ENCODE results near the gene NUDT13.
"Not testable (repeated sequence)": the region's sequence is repeated elsewhere in the genome, so short reads cannot be mapped to it uniquely, and the experiment has no call there.

Gene NUDT13

DNA sequence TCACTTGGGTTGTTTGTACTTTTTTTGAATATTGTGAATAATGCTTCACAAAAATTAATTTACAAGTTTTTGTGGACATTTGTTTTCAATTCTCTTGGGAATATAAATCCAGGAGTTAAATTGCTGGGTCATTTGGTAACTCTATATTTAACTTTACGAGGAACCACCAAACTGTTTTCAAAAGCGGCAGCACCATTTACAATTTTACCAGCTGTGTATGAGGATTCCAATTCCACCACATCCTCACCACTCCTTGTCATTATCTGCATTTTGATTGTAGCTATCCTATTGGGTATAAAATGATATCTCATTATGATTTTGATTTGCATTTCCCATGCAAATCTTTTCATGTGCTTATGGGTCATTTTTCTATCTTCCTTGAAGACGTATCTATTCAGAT is 4.0 kb upstream of the NUDT13 start:
- DNase-seq = no peak

DNA sequence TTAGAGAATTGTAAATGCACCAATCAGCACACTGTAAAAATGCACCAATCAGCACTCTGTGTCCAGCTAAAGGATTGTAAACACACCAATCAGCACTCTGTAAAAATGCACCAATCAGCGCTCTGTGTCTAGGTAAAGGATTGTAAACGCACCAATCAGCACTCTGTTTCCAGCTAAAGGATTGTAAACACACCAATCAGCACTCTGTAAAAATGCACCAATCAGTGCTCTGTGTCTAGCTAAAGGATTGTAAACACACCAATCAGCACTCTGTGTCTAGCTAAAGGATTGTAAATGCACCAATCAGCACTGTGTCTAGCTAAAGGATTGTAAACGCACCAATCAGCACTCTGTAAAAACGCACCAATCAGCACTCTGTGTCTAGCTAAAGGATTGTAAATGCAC is 1.0 kb upstream of the NUDT13 start:
- not testable (repeated sequence) for DNase-seq

- not testable (repeated sequence) for DNase-seq
Observed at GRCh38 chr10:73112032-73112431, 1.8 kb downstream of the NUDT13 start.

DNA sequence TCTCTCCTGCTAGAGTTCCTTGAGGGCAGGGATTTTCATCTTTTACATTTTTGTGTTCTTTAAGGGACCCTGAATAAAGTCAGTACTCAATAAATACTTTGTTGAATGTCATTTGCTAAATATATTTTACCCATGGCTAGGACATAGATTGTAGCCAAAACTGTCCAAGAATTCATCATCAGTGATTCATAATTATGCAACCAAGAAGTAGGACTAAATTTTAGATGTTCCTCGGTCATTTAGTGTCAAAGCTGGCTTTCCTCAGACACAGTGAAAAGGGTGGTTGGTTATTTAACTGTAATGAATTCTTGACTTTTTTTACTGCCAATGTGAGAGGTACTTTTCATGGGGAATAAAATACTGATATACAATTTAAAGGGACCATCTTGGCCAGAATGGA is 3.3 kb downstream of the NUDT13 start:
- DNase-seq = no peak

- no peak for DNase-seq
Observed at GRCh38 chr10:73116017-73116416, 5.8 kb downstream of the NUDT13 start.

GRCh38 chr10:73117976-73118743 is 7.9 kb downstream of the NUDT13 start:
- no peak for DNase-seq

DNA sequence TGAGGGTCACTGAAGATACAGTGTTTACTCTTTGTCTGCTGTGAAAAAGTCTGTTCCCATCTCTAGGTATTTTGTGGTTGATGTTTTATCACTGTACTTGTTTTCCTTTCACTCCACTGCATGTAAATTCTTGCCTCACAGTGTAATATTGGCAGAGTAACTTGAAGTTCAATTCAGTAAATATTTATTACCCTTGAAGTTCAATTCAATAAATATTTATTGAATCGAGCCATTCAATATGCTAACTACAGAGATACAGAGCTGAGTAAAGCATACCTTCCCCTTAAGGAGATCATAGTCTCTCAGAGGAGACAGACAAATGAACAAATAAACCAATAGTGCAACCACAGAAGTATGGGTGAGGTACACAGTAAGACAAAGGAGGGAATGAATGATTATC is 9.2 kb downstream of the NUDT13 start:
- no peak for DNase-seq

- DNase-seq = no peak
Observed at GRCh38 chr10:73119952-73120351, 9.7 kb downstream of the NUDT13 start.

DNA sequence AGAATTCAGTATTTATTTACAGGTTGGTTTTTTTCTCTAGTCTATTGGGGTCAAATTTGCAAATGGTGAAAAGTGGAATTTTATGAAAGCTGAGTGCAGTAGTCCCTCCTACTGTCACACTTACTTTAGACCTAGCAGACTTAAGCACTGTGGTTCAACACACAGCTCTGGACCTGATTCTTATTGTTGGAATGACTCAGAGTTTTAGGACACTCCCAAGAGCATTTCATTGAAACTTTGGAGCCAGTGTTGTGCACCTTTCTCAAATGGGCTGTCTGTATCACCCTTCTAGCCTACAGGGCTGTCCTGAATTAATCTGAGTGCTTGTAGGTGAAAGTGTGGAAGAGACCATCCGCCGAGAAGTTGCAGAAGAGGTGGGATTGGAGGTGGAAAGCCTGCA is 16.1 kb downstream of the NUDT13 start:
- DNase-seq = no peak

- no peak for DNase-seq
Observed at GRCh38 chr10:73131301-73131700, 21.0 kb downstream of the NUDT13 start.

GRCh38 chr10:73131913-73132686 is 21.8 kb downstream of the NUDT13 start:
- no peak for DNase-seq

GRCh38 chr10:73134727-73135126 is 24.5 kb downstream of the NUDT13 start:
- no peak for DNase-seq

GRCh38 chr10:73136627-73137026 is 26.4 kb downstream of the NUDT13 start:
- no peak for DNase-seq

- no peak for DNase-seq
Observed at GRCh38 chr10:73139251-73139650, 29.0 kb downstream of the NUDT13 start.

- no peak for DNase-seq
Observed at GRCh38 chr10:73141603-73142002, 31.3 kb downstream of the NUDT13 start.

- DNase-seq = not testable (repeated sequence)
Observed at GRCh38 chr10:73150633-73151413, 40.6 kb downstream of the NUDT13 start.

DNA sequence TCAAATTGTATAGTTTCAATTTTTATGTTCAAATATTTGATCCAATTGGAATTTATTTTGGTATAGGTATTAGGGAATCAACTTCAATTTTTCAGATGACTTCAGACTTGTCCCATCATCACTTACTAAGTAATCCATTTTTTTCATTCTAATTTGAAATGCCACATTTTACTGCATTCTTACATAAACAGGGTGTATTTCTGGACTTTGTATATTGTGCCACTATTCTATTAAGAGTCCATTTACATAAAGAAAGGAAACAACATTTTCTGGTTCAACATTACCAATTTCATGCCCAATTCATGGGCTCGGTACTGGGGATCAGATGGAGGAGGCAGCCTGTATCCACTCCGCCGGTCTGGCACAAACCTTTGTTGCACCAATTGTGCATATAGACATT is 41.8 kb downstream of the NUDT13 start:
- DNase-seq = no peak

DNA sequence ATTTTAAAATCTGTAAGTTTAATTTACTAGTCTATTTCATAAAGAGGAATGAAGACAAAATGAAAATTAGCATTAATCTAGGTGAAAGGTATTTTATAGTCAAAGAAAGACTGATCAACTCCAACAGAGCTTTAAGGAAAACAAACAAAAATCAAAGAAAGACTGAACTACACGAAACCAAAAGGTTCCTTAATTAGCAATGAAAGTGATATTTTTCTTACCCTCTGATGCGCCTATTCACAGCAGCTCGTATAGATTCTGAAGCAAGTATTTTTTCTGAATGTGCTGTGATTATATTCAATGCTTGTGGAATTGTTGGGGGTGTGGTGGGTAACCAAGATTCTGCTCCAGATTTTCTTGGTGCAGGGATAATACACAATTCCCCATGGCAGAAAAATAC is 45.8 kb downstream of the NUDT13 start:
- no peak for DNase-seq

DNA sequence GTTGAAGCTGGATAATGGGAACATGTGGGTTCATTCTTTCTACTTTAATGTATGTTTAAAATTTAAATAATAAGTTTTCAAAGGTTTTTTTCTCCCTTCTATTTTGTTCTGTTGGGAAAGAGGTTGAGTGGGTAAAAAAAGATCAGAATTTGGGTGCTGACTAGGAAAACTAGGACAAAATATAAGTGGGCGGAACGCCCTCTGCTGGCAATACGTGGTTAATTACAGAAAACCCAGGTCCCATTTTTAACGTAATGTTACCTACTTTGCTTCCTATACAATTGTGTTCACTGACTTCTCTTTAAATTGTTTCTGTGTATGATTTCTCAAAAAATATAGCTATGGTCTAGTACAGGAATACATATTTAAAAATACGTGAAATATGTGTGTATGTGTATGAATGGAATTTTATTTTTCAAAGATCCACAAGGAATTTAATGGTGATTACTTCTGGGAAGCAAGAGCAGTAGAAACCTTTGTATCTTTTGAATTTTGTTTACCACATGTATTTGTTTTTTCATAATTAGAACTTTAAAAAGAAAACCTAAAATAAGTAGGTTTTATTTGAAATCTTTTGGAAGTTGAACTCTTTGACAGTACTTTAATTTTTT is 48.9 kb downstream of the NUDT13 start:
- DNase-seq = no peak

DNA sequence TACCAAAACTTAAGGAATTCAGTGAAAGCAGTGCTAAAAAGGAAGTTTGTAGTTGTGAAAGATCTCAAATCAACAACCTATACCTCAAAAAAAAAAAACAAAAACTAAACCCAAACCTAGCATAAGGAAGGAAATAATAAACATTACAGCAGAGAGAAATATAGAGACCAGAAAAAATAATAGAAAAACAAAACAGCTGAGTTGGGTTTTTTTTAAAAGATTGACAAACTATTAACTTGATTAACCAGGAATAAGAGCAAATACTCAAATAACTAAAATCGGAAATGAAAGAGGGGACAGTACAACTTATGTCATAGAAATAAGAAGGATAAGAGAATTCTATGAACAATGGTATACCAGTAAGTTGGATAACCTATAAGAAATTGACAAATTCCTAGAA is 50.8 kb downstream of the NUDT13 start:
- no peak for DNase-seq

- no peak for DNase-seq
Observed at GRCh38 chr10:73161662-73162061, 51.4 kb downstream of the NUDT13 start.

GRCh38 chr10:73163096-73163495 is 52.8 kb downstream of the NUDT13 start:
- DNase-seq = no peak

DNA sequence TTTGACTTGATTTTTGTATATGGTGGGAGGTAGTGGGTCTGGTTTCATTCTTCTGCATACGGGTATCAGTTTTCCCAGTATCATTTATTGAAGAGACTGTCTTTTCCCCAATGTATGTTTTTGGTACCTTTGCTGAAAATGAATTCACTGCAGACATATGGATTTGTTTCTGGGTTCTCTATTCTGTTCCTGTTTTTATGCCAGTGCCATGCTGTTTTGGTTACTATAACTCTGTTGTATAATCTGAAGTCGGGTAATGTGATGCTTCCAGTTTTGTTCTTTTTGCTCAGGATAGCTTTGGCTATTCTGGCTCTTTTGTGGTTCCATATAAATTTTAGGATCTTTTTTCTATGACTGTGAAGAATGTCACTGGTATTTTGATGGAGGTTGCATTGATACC is 56.7 kb downstream of the NUDT13 start:
- DNase-seq = no peak
